ENCODE data around the gene CNN2.

The CNN2 gene

DNA sequence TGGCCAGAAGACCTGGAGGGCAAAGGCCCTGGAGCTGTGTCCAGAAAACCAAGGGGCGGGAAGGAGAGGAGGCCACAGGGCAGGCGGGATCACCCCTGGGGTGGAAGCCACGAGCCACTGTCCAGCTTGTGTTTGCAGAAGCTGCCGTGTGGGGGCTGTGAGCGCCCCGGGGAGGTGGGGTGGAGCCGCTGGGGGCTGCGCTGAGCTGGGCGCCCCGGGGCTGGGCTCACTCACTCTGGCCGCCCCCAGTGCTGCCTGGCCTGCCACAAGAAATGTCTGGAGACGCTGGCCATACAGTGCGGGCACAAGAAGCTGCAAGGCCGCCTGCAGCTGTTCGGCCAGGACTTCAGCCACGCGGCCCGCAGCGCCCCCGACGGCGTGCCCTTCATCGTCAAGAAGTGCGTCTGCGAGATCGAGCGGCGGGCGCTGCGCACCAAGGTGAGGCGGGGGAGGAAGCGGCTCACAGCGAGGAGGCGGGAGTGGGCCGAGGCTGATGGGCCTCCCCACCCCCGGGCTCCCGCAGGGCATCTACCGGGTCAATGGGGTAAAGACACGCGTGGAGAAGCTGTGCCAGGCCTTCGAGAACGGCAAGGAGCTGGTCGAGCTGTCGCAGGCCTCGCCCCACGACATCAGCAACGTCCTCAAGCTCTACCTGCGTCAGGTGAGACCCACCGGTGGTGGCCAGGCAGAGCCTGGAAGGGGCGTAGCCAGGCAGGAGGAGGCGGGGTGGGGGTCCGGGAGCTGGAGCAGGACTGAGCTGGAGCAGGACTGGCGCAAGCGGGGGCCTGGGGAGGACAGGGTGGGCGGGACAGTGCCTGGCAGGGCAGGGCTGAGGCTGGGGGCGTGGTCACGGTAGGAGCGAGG lies 55.1 kb downstream of the CNN2 start:
- no peak for DNase-seq (ENCODE audit: low spot score)

DNA sequence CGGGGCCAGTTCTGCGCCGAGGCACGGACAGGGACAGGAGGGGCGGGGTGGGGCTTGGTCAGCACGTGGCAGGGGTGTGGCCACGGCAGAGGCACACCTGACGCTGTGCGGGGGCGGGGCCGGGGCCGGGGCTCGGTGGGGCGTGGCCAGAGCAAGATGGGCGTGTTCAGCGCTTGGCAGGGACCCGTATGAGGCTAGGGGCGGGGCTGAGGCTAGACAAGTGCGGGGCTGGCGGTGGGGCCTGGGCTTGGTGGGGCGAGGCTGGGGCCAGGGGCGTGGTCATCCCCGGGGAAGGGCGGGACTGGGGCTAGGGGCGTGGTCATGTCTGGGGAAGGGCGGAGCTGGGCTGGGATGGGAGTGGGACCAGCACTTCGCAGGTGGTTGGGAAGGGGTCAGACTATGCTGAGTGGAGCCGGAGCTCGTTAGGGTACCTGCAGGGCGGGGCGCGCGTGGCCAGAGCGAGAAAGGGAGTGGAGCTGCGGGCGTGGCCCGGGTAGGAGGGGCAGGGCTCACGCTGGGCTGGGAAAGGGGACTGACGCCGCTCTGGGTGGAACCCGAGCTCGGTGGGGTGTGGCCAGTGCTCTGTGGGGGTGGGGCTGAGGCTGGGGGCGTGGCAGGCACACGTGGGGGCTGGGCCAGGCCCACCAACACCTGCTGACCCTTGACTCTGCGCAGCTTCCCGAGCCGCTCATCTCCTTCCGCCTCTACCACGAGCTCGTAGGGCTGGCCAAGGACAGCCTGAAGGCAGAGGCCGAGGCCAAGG lies 55.9 kb downstream of the CNN2 start:
- DNase-seq (ENCODE audit: low spot score) = peak; percentile 94

DNA sequence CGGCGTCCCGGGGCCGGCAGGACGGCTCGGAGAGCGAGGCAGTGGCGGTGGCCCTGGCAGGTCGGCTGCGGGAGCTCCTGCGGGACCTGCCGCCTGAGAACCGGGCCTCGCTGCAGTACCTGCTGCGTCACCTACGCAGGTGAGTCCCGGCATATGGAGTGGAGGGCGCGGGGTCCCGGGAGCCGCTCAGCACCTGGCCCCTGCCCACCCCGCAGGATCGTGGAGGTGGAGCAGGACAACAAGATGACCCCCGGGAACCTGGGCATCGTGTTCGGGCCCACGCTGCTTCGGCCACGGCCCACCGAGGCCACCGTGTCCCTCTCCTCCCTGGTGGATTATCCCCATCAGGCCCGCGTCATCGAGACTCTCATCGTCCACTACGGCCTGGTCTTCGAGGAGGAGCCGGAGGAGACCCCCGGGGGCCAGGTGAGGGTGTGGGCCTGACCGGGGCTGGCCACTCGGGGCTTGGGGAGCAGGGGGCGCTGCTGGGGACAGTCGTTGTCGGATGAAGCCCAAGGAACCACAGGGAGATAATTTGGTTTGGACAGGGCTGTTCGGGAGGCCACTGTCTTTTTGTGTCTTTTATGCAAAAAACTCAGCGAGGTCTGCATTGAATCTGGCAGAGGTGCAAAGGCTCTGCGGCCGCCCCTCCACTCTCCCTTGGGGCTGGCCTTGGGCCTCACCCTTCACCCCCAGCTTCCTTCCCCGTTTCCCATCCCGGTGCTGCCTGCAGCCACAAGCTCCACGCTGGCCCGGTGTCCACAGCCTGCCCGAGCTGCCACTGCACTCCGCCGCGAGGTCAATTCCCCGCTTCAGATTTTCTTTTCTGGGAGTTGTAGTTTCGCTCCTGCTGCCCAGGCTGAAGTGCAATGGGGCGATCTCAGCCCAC lies 56.8 kb downstream of the CNN2 start:
- no peak for DNase-seq (ENCODE audit: low spot score)

DNA sequence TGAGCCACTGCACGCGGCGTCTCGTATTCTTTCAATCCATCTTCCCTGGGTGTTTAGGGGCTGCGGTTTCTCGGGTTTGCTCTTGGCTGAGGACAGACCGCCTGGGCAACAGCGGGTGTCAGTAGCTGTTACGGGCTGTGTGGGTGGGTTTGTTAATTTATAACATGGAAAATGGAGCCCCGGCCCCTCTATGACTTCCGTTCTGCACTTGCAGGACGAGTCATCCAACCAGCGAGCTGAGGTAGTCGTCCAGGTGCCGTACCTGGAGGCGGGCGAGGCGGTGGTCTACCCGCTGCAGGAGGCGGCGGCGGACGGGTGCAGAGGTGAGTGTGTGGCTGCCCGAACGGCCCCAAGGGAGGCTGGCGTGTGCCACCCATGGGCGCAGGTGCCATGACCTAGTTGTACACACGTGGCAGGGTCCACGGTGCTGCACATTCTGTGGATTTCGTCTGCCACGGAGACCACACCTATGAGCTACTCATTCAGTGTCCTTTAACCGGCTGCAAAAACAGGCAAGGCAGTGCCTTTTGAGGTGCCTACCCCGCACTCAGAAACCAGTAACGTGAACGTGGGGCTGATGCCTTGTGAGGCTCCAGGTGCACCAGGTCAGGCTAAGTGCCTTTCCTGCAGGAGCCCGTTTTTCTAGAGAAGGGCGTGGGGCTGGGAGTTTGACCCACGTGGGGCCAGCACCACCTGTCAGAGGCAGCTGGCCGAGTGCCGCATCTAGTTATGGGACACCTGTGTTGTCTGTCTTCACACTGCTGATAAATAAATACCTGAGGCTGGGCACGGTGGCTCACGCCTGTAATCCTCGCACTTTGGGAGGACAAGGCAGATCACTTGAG lies 57.8 kb downstream of the CNN2 start:
- DNase-seq (ENCODE audit: low spot score) = no peak

DNA sequence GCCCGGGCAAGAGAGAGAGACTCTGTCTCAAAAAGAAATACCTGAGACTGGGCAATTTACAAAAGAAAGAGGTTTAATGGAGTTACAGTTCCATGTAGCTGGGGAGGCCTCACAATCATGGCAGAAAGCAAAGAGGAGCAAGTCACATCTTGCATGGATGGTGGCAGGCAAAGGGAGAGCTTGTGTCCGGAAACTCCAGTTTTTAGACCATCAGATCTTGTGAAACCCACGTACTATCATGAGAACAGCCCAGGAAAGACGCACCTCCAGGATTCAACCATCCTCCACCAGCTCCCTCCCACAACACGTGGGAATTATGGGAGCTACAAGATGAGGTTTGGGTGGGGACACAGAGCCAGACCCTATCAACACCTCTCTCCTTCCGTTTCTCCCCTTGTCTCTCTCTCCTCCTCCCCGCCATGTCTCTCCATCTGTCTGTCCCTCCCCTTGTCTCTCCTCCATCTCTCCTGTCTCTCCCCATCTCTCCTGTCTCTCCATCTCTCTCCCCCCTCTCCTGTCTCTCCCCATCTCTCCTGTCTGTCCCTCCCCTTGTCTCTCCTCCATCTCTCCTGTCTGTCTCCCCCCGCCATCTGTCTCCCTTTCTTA lies 58.7 kb downstream of the CNN2 start:
- DNase-seq (ENCODE audit: low spot score) = no peak

DNA sequence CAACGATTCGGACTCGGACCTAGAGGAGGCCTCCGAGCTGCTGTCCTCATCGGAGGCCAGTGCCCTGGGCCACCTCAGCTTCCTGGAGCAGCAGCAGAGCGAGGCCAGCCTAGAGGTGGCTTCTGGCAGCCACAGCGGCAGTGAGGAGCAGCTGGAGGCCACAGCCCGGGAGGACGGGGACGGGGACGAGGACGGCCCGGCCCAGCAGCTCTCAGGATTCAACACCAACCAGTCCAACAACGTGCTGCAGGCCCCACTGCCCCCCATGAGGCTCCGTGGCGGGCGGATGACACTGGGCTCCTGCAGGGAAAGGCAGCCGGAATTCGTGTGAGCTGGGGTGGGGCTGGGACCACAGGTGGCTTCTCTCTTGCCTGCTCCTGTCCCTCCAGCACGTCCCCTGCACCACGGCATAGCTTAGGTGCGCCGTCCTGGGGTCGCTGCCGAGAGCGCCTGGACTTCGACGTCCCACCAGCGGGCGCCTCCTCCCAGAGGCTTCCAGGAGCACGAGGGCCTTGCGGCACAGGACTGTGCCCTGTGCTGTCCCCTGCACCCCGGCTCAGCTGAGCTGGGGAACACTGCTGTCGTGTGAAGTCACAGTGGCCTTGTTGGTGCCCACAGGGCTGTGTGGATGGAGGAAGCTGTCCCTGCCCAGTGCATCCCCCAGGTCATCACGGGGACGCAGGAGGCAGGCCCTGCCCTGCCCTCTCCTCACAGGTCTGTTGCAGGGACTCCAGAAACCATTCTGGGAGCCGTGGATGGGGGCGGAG lies 59.5 kb downstream of the CNN2 start:
- DNase-seq (ENCODE audit: low spot score) = no peak

DNA sequence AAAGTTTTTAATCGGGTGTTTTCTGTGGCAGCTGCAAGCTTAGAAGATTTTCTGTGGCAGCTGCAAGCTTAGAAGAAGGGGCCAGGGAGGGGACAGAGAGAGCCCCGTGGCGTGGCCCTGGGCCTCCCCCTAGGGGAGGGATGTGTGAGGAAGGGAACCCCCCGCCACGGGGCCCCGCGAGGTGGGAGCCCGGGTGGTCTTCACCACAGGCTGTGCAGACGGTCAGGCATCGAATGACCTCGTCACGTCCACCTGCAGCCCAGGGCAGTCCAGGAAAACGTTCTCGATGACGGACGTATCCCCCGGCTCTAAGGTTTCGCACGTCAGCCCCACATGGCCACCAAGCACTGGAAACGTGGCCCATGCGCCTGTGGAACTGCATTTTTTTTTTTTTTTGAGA lies 60.2 kb downstream of the CNN2 start:
- DNase-seq (ENCODE audit: low spot score) = no peak

DNA sequence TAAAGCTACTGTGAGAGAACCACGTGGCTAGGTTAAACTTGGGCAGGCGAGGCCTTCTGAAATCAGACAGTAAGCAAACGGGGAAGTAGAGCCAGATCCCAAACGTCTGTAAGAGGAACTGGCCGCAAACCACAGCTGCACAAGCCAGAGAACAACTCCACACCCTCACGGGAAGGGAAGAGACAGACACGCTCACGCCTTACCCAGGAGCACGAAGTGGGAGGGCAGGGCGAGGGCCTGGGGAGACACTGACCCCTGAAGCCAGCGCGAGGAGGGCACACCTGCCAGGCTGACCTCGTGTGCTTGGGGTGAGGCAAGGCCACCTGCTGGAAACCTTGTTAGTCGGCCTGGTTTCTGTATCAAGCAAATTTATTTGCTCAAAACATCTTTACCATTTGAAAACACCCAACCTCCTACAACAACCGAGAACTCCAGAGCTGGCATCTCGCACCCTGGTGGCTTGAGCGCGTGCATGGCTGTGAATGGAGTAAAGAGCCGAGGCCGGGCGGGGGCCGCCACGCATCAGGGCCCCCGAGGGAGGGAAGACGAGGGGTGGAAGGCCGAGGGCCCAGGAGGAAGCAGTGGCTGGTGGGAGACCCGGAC lies 61.5 kb downstream of the CNN2 start:
- DNase-seq (ENCODE audit: low spot score) = peak; percentile 74

DNA sequence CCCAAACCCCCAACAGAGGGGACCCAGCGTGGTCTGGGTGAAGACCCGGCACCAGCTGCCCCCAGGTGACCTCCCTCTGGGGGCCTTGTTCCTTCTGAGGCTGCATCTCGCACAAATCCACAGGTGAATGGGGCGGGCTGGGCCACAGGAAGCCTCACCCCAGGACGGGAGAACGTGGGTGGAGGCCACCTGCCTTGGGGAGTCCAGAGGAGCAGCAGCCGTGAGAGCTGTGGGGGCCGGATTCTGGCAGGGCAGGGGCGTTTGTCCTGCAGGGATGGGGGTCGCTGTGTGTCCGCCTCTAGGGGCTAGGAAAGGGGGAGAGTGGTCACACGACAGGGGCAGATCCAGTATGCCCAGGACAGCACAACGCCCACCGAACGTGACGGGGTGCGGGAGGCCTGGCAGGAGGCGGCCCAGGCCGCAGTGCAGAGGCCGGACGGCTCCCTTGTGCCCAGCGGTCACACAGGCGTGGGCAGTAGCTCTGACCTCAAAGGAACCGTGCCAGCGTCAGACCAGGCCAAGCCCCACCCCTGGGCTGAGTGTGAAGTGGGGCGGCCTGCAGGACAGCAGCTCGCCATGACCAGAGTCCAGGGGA lies 62.1 kb downstream of the CNN2 start:
- no peak for DNase-seq (ENCODE audit: low spot score)

All from NAMALWA (cell line).